IMR-90 (cell line): ENCODE data around the gene CNTN4.

Source experiments
- MXI1 ChIP-seq: IDR thresholded peaks from 2 replicates; pipeline ENCODE4 v1.6.1; 2012; ENCODE audit warnings: low read depth, mild to moderate bottlenecking, low read length, moderate library complexity, borderline replicate concordance
- TF ChIP-seq, protein P1 (sequence below): conservative IDR thresholded peaks from 2 replicates; pipeline ENCODE4 v1.5.1; 2012; ENCODE audit warnings: mild to moderate bottlenecking, low read depth, low read length, improper control_type of control experiment
- TF ChIP-seq, protein P2 (sequence below): fragments of 150-350 bp; IDR thresholded peaks from 2 replicates; pipeline ENCODE4 v1.6.1; 2017; ENCODE audit warnings: mild to moderate bottlenecking, antibody characterized with exemption, low read length, low read depth

DNA sequence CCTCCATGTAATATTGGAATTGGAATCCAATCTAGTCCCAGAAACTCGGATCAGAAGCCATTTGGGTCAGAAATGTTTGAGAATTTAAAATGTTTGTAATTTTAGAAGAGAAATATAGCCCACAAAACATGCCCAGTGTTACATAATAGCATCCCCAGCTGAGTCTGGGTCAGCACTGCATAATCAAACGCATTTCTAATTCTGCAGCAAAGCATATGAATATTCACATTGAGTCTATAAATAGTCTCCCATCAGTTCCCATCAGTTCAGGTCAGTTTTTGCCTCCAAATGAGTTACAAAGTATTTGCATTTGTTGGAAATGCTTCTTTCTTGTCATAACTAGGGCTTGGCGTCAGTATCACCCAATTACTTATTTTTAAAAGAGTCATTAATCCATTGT lies 628.4 kb downstream of the CNTN4 start:
- TF ChIP-seq, protein P1, sequence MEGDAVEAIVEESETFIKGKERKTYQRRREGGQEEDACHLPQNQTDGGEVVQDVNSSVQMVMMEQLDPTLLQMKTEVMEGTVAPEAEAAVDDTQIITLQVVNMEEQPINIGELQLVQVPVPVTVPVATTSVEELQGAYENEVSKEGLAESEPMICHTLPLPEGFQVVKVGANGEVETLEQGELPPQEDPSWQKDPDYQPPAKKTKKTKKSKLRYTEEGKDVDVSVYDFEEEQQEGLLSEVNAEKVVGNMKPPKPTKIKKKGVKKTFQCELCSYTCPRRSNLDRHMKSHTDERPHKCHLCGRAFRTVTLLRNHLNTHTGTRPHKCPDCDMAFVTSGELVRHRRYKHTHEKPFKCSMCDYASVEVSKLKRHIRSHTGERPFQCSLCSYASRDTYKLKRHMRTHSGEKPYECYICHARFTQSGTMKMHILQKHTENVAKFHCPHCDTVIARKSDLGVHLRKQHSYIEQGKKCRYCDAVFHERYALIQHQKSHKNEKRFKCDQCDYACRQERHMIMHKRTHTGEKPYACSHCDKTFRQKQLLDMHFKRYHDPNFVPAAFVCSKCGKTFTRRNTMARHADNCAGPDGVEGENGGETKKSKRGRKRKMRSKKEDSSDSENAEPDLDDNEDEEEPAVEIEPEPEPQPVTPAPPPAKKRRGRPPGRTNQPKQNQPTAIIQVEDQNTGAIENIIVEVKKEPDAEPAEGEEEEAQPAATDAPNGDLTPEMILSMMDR, result no peak
- TF ChIP-seq, protein P2, sequence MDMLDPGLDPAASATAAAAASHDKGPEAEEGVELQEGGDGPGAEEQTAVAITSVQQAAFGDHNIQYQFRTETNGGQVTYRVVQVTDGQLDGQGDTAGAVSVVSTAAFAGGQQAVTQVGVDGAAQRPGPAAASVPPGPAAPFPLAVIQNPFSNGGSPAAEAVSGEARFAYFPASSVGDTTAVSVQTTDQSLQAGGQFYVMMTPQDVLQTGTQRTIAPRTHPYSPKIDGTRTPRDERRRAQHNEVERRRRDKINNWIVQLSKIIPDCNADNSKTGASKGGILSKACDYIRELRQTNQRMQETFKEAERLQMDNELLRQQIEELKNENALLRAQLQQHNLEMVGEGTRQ, result no peak
- TF ChIP-seq MXI1, result no peak
